Measurements from ENCODE around the gene MTMR3. TPM values are rescaled to one million over a fixed set of nuclear protein-coding genes. Genes with fewer than 3 reads are reported as not detected.

Gene MTMR3
- total and polyA plus RNA-seq, 5 experiments from 2014 or later: 13.4 to 68.7 (median 20.9) TPM

GRCh38 chr22:29872989-29873388 lies 10.0 kb upstream of the MTMR3 start:
- H3K4me1 Mint-ChIP-seq: peaks cover 0 to 8% (median 7%) of the 10 kb centered on the region in 4 donors
- H3K36me3 Mint-ChIP-seq: no peaks in the 10 kb centered on the region
- peaks cover 0 to 2% (median under 1%) of the 10 kb centered on the region in 5 donors for H3K27me3 Mint-ChIP-seq
- no peaks in the 10 kb centered on the region for H3K9me3 Mint-ChIP-seq
- DNase-seq: no peak
- POLR2A ChIA-PET: no interaction called here
- H3K4me3 Mint-ChIP-seq: no peak overlapping the region
- no peak for ATAC-seq
- no peak overlapping the region for H3K27ac Mint-ChIP-seq

- DNase-seq (no peak), ATAC-seq (no peak)
- peaks cover 0 to 3% (median 0%) of the 10 kb centered on the region in 5 donors for H3K27me3 Mint-ChIP-seq
- POLR2A ChIA-PET: no interaction called here
- H3K4me1 Mint-ChIP-seq: peaks cover 0 to 8% (median 7%) of the 10 kb centered on the region in 4 donors
- H3K27ac Mint-ChIP-seq: peak overlapping the region in 1 of 10 donors; percentile 41
- H3K4me3 Mint-ChIP-seq: no peak overlapping the region
- H3K36me3 Mint-ChIP-seq: no peaks in the 10 kb centered on the region
- H3K9me3 Mint-ChIP-seq: no peaks in the 10 kb centered on the region
These were observed 9.0 kb upstream of the MTMR3 start for GRCh38 chr22:29873943-29874342.

DNA sequence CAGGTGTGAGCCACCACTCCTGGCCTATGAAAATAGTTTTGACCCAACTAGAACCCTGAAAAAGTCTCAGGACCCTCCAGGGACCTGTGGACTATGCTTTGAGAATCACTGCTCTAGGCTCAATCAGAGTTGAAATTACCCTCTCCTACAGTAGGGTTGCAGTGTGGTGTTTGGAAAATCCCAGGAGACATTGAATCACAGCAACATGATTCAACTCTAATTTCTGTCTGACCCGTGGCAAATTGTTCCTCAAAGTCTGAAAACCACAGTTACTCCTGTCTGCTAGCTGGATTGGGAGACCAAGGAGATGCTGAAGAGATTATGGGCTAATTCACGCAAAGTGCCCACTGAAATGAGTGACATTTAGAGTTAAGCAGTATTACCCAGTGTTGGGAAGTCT lies 5.4 kb upstream of the MTMR3 start:
- DNase-seq (no peak), ATAC-seq (no peak)
- Mint-ChIP-seq H3K4me1 (peaks cover 0 to under 1% (median under 1%) of the 10 kb centered on the region in 4 donors), H3K4me3 (no peak overlapping the region), H3K9me3 (no peaks in the 10 kb centered on the region), H3K27me3 (peaks cover 0 to 3% (median 0%) of the 10 kb centered on the region in 5 donors), H3K27ac (no peak overlapping the region), H3K36me3 (no peaks in the 10 kb centered on the region)
- POLR2A ChIA-PET: no interaction called here

- no peak overlapping the region for H3K4me3 Mint-ChIP-seq
- peaks cover 0 to 3% (median 0%) of the 10 kb centered on the region in 5 donors for H3K27me3 Mint-ChIP-seq
- no peaks in the 10 kb centered on the region for H3K9me3 Mint-ChIP-seq
- peaks cover 3 to 9% (median 5%) of the 10 kb centered on the region in 4 donors for H3K4me1 Mint-ChIP-seq
- no peak overlapping the region for H3K27ac Mint-ChIP-seq
- POLR2A ChIA-PET: no interaction called here
- no peak for DNase-seq
- H3K36me3 Mint-ChIP-seq: no peaks in the 10 kb centered on the region
- ATAC-seq: peak in 1 of 2 donors; percentile 41
These were observed 3.2 kb upstream of the MTMR3 start for GRCh38 chr22:29879753-29880152.

GRCh38 chr22:29882716-29883044 lies 294 bp upstream of the MTMR3 start:
- H3K27ac Mint-ChIP-seq: peak overlapping the region in 8 of 10 donors; percentile 37 to 91 (median 70)
- ATAC-seq (peak in 1 of 2 donors; percentile 28), DNase-seq (no peak)
- peaks cover 3 to 9% (median 5%) of the 10 kb centered on the region in 4 donors for H3K4me1 Mint-ChIP-seq
- peak overlapping the region in 9 of 10 donors; percentile 76 to 93 (median 84) for H3K4me3 Mint-ChIP-seq
- peaks cover 0 to 3% (median 0%) of the 10 kb centered on the region in 5 donors for H3K27me3 Mint-ChIP-seq
- H3K9me3 Mint-ChIP-seq: no peaks in the 10 kb centered on the region
- POLR2A ChIA-PET: interaction anchor here (0.6 to 1.6 kb wide), 6 partner anchors 12 to 1800 kb away, joined by 4 to 7 read pairs (median 4); partner anchors contain the start of gene ASCC2
- no peaks in the 10 kb centered on the region for H3K36me3 Mint-ChIP-seq

DNA sequence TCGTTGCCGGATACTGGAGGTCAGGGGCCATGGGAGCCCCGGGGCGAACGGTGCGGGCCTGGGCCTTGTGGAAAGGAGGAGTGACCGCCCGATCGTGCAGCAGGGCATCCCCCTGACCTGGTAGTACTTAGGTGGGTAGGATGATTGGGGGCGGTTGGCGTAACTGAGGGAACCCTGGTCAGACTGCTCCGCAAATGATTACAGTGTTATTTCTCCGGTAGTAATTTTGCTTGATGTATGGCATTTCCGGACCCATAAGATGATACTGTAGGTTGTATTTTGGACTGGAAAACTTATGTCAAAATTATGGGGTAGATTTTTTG lies 762 bp downstream of the MTMR3 start:
- H3K27ac Mint-ChIP-seq: peak overlapping the region; percentile 6 to 93 (median 88)
- no peaks in the 10 kb centered on the region for H3K27me3 Mint-ChIP-seq
- POLR2A ChIA-PET: interaction anchor here (0.6 to 1.6 kb wide), 5 partner anchors 13 to 540 kb away, joined by 3 to 6 read pairs (median 4); partner anchors contain the start of gene ASCC2
- H3K36me3 Mint-ChIP-seq: no peaks in the 10 kb centered on the region
- H3K9me3 Mint-ChIP-seq: no peaks in the 10 kb centered on the region
- peaks cover 3 to 12% (median 8%) of the 10 kb centered on the region in 4 donors for H3K4me1 Mint-ChIP-seq
- DNase-seq (peak in 1 of 10 donors; percentile 12), ATAC-seq (no peak)
- H3K4me3 Mint-ChIP-seq: peak overlapping the region in 7 of 10 donors; percentile 82 to 93 (median 92)

DNA sequence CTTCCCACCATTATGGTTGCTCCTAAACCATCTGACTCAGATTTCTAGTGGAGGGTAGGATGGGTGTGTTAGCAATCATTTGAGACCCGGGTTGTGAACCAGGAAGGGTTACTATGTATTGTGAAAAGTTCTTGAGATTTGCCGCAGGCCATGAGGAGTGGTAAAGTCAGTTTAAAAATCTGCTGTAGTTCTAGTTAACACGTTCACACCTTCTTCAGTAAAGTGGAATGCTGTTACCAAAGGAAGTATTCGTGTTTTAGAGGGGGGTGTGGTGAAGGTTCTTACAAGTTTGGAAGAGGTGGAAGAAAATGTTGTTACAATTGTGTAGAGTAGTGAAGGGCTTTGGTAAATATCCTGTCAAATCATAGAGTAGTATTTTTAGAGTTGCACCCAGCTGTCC lies 2.6 kb downstream of the MTMR3 start:
- DNase-seq: no peak
- Mint-ChIP-seq H3K4me3 (no peak overlapping the region), H3K27me3 (no peaks in the 10 kb centered on the region), H3K36me3 (peaks cover 0 to 2% (median 0%) of the 10 kb centered on the region in 3 donors), H3K9me3 (no peaks in the 10 kb centered on the region), H3K27ac (no peak overlapping the region), H3K4me1 (peaks cover 4 to 20% (median 12%) of the 10 kb centered on the region in 4 donors)
- POLR2A ChIA-PET: no interaction called here
- ATAC-seq: no peak

DNA sequence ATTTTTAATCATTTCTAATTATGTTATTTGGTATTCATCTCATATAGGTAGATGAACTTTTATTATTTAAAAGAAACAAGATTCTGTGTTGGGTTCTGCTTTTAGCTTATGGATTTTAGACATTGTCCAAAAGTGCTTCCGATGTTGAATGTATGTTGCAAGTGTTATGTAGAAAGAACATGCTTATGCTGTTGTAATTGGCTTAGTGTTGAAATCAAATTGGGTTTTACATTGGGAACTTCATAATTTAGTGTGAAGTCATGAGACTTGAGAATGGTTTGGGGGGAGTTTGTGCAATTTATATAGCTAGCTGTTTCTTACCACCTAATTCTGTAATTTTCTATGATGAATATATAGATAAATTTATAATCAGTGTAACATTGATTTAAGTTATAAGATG lies 3.6 kb downstream of the MTMR3 start:
- H3K27ac Mint-ChIP-seq: no peak overlapping the region
- ATAC-seq: no peak
- H3K36me3 Mint-ChIP-seq: peaks cover 0 to 3% (median 0%) of the 10 kb centered on the region in 3 donors
- no peaks in the 10 kb centered on the region for H3K27me3 Mint-ChIP-seq
- H3K4me3 Mint-ChIP-seq: no peak overlapping the region
- no peaks in the 10 kb centered on the region for H3K9me3 Mint-ChIP-seq
- no peak for DNase-seq
- H3K4me1 Mint-ChIP-seq: peaks cover 6 to 26% (median 18%) of the 10 kb centered on the region in 4 donors
- POLR2A ChIA-PET: no interaction called here

GRCh38 chr22:29887358-29887757 lies 4.4 kb downstream of the MTMR3 start:
- no peak overlapping the region for H3K27ac Mint-ChIP-seq
- no peak overlapping the region for H3K4me3 Mint-ChIP-seq
- no peaks in the 10 kb centered on the region for H3K9me3 Mint-ChIP-seq
- ATAC-seq: no peak
- peaks cover 8 to 33% (median 25%) of the 10 kb centered on the region in 4 donors for H3K4me1 Mint-ChIP-seq
- no peak for DNase-seq
- H3K36me3 Mint-ChIP-seq: peaks cover 0 to 3% (median 0%) of the 10 kb centered on the region in 3 donors
- no peaks in the 10 kb centered on the region for H3K27me3 Mint-ChIP-seq
- POLR2A ChIA-PET: no interaction called here

- POLR2A ChIA-PET: no interaction called here
- H3K9me3 Mint-ChIP-seq: no peaks in the 10 kb centered on the region
- DNase-seq (no peak), ATAC-seq (no peak)
- peaks cover 17 to 54% (median 41%) of the 10 kb centered on the region in 4 donors for H3K4me1 Mint-ChIP-seq
- peak overlapping the region in 1 of 10 donors; percentile 35 for H3K27ac Mint-ChIP-seq
- H3K4me3 Mint-ChIP-seq: peak overlapping the region in 3 of 10 donors; percentile 3 to 45 (median 12)
- peaks cover 0 to 6% (median 3%) of the 10 kb centered on the region in 3 donors for H3K36me3 Mint-ChIP-seq
- no peaks in the 10 kb centered on the region for H3K27me3 Mint-ChIP-seq
These were observed 7.8 kb downstream of the MTMR3 start for GRCh38 chr22:29890760-29891159.

GRCh38 chr22:29892315-29893156 lies 9.6 kb downstream of the MTMR3 start:
- no peaks in the 10 kb centered on the region for H3K9me3 Mint-ChIP-seq
- peaks cover 0 to 8% (median 6%) of the 10 kb centered on the region in 3 donors for H3K36me3 Mint-ChIP-seq
- ATAC-seq: no peak
- no peak overlapping the region for H3K27ac Mint-ChIP-seq
- no peaks in the 10 kb centered on the region for H3K27me3 Mint-ChIP-seq
- DNase-seq: no peak
- POLR2A ChIA-PET: no interaction called here
- no peak overlapping the region for H3K4me3 Mint-ChIP-seq
- H3K4me1 Mint-ChIP-seq: peaks cover 20 to 64% (median 44%) of the 10 kb centered on the region in 4 donors

- no peak overlapping the region for H3K27ac Mint-ChIP-seq
- POLR2A ChIA-PET: no interaction called here
- H3K36me3 Mint-ChIP-seq: peaks cover 0 to 4% (median 3%) of the 10 kb centered on the region in 3 donors
- ATAC-seq (no peak), DNase-seq (no peak)
- no peaks in the 10 kb centered on the region for H3K9me3 Mint-ChIP-seq
- no peaks in the 10 kb centered on the region for H3K27me3 Mint-ChIP-seq
- H3K4me3 Mint-ChIP-seq: no peak overlapping the region
- H3K4me1 Mint-ChIP-seq: peaks cover 24 to 57% (median 51%) of the 10 kb centered on the region in 4 donors
These were observed 18.4 kb downstream of the MTMR3 start for GRCh38 chr22:29901354-29901753.

DNA sequence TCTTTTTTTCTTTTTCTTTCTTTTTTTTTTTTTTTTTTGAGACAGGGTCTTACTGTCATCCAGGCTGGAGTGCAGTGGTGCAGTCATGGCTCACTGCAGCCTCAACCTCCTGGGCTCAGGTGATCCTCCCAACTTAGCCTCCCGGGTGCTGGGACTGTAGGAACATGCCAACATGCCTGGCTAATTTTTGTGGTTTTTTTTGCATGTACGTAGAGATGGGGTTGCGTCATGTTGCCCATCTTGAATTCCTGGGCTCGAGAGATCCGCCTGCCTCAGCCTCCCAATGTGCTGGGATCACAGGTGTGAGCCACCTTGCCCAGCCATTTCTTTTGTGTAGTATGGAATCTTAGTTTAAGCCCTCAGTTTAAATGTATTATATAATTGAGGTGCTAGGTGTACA lies 20.4 kb downstream of the MTMR3 start:
- H3K27me3 Mint-ChIP-seq: no peaks in the 10 kb centered on the region
- ATAC-seq (no peak), DNase-seq (no peak)
- peak overlapping the region in 1 of 10 donors; percentile 24 for H3K4me3 Mint-ChIP-seq
- peaks cover 30 to 63% (median 62%) of the 10 kb centered on the region in 4 donors for H3K4me1 Mint-ChIP-seq
- POLR2A ChIA-PET: no interaction called here
- peak overlapping the region in 2 of 10 donors; percentile 5 to 40 for H3K27ac Mint-ChIP-seq
- H3K36me3 Mint-ChIP-seq: peaks cover 0 to 8% (median 3%) of the 10 kb centered on the region in 3 donors
- no peaks in the 10 kb centered on the region for H3K9me3 Mint-ChIP-seq
